ENCODE measurements around the gene EFNA3.

The EFNA3 gene

GRCh38 chr1:155128755-155129473 lies 50.3 kb downstream of the EFNA3 start:
- TF ChIP-seq TCF7L2 (IDR thresholded peaks at IDR 0.05; ENCODE audit: borderline replicate concordance, low read depth, low read length) (peak; percentile 83), PRDM10 (tag by site-specific recombination; IDR thresholded peaks at IDR 0.05) (peak; percentile 43), YY2 (tag by site-specific recombination; IDR thresholded peaks at IDR 0.05) (no peak), HIC1 (tag by site-specific recombination; IDR thresholded peaks at IDR 0.05) (peak; percentile 93), ZNF341 (tag by site-specific recombination; IDR thresholded peaks at IDR 0.05; ENCODE audit: low read depth) (peak; percentile 71), SP7 (tag by site-specific recombination; IDR thresholded peaks at IDR 0.05) (0 out of 2 replicates have a peak, but pooled peaks have one; percentile 20), ZBTB48 (tag by site-specific recombination; IDR thresholded peaks at IDR 0.05) (0 out of 2 replicates have a peak, but pooled peaks have one; percentile 34)
- TF ChIP-seq, protein P1, sequence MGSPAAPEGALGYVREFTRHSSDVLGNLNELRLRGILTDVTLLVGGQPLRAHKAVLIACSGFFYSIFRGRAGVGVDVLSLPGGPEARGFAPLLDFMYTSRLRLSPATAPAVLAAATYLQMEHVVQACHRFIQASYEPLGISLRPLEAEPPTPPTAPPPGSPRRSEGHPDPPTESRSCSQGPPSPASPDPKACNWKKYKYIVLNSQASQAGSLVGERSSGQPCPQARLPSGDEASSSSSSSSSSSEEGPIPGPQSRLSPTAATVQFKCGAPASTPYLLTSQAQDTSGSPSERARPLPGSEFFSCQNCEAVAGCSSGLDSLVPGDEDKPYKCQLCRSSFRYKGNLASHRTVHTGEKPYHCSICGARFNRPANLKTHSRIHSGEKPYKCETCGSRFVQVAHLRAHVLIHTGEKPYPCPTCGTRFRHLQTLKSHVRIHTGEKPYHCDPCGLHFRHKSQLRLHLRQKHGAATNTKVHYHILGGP (tag by site-specific recombination; IDR thresholded peaks at IDR 0.05): no peak
- Histone ChIP-seq H3K9me3 (ENCODE audit: control insufficient read depth, insufficient read depth, low read depth, low read length) (no peaks in the 10 kb centered on the region), H3K36me3 (ENCODE audit: control insufficient read depth in 2 of 2, insufficient read depth in 1 of 2, low read length in 2 of 2) (peaks cover 3 to 29% of the 10 kb centered on the region in 2 experiments; a peak in 2 of 3 replicates), H3K27ac (ENCODE audit: extremely low read depth, low read depth, low read length) (peak overlapping the region; percentile 57), H3K4me1 (ENCODE audit: control insufficient read depth, insufficient read depth, low read length) (peaks cover 21% of the 10 kb centered on the region), H3K4me3 (ENCODE audit: low read depth, low read length) (peak overlapping the region; percentile 62)
- CTCF ChIA-PET: interaction anchor here (0.5 to 8.1 kb wide), 9 partner anchors 14 to 167 kb away, joined by 3 to 54 read pairs (median 5); partner anchors contain the start of gene PYGO2
- POLR2A ChIA-PET: interaction anchor here (0.6 to 3.5 kb wide), 6 partner anchors 11 to 128 kb away, joined by 3 to 17 read pairs (median 4); partner anchors contain the start of genes DPM3 and KRTCAP2

GRCh38 chr1:155130272-155131006 lies 51.8 kb downstream of the EFNA3 start:
- Histone ChIP-seq H3K4me1 (ENCODE audit: control insufficient read depth, insufficient read depth, low read length) (peaks cover 21% of the 10 kb centered on the region), H3K27ac (ENCODE audit: extremely low read depth, low read depth, low read length) (peak overlapping the region; percentile 57; the same call in 1 of the 2 replicates), H3K36me3 (ENCODE audit: control insufficient read depth in 2 of 2, insufficient read depth in 1 of 2, low read length in 2 of 2) (peaks cover 3 to 36% of the 10 kb centered on the region in 2 experiments; a peak in 2 of 3 replicates), H3K9me3 (ENCODE audit: control insufficient read depth, insufficient read depth, low read depth, low read length) (no peaks in the 10 kb centered on the region), H3K4me3 (ENCODE audit: low read depth, low read length) (peak overlapping the region; percentile 13)
- ChIA-PET CTCF (interaction anchor here (0.5 to 8.1 kb wide), 8 partner anchors 18 to 593 kb away, joined by 3 to 54 read pairs (median 9); partner anchors contain the start of gene KRTCAP2), POLR2A (interaction anchor here (1.8 to 3.5 kb wide), 2 partner anchors 39 to 42 kb away, joined by 5 to 17 read pairs; partner anchors contain the start of gene KRTCAP2)
- TF ChIP-seq ZNF221 (tag by site-specific recombination; IDR thresholded peaks at IDR 0.05; ENCODE audit: borderline replicate concordance): no peak
- TF ChIP-seq MYNN (tag by site-specific recombination; IDR thresholded peaks at IDR 0.05; ENCODE audit: borderline replicate concordance): no peak
- peak; percentile 93 for TF ChIP-seq PRDM1 (tag by site-specific recombination; IDR thresholded peaks at IDR 0.05)
- TF ChIP-seq ZNF280C (tag by site-specific recombination; IDR thresholded peaks at IDR 0.05): no peak
- TF ChIP-seq, protein P2, sequence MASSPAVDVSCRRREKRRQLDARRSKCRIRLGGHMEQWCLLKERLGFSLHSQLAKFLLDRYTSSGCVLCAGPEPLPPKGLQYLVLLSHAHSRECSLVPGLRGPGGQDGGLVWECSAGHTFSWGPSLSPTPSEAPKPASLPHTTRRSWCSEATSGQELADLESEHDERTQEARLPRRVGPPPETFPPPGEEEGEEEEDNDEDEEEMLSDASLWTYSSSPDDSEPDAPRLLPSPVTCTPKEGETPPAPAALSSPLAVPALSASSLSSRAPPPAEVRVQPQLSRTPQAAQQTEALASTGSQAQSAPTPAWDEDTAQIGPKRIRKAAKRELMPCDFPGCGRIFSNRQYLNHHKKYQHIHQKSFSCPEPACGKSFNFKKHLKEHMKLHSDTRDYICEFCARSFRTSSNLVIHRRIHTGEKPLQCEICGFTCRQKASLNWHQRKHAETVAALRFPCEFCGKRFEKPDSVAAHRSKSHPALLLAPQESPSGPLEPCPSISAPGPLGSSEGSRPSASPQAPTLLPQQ (tag by site-specific recombination; IDR thresholded peaks at IDR 0.05): 0 out of 2 replicates have a peak, but pooled peaks have one; percentile 43
- no peak for TF ChIP-seq ZNF530 (tag by site-specific recombination; IDR thresholded peaks at IDR 0.05; ENCODE audit: low read depth)
- no peak for TF ChIP-seq ZNF473 (tag by site-specific recombination; IDR thresholded peaks at IDR 0.05)
- TF ChIP-seq, protein P3, sequence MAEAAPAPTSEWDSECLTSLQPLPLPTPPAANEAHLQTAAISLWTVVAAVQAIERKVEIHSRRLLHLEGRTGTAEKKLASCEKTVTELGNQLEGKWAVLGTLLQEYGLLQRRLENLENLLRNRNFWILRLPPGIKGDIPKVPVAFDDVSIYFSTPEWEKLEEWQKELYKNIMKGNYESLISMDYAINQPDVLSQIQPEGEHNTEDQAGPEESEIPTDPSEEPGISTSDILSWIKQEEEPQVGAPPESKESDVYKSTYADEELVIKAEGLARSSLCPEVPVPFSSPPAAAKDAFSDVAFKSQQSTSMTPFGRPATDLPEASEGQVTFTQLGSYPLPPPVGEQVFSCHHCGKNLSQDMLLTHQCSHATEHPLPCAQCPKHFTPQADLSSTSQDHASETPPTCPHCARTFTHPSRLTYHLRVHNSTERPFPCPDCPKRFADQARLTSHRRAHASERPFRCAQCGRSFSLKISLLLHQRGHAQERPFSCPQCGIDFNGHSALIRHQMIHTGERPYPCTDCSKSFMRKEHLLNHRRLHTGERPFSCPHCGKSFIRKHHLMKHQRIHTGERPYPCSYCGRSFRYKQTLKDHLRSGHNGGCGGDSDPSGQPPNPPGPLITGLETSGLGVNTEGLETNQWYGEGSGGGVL (tag by site-specific recombination; IDR thresholded peaks at IDR 0.05): peak; percentile 96
- 0 out of 2 replicates have a peak, but pooled peaks have one; percentile 0 for TF ChIP-seq ZBTB8A (tag by site-specific recombination; IDR thresholded peaks at IDR 0.05)
- no peak for TF ChIP-seq ZNF785 (tag by site-specific recombination; IDR thresholded peaks at IDR 0.05)

All from HEK293 (cell line).